Neural progenitor cell (in vitro differentiated cells): ENCODE results near the gene ODAD4.

ENCODE experiments used
- CTCF ChIP-seq: fragments of 200-600 bp; sonication (generic); IDR thresholded peaks from 2 replicates; pipeline ENCODE4 v1.5.1; 2017; ENCODE audit warnings: antibody characterized with exemption, mild to moderate bottlenecking
- EZH2 ChIP-seq: fragments of 200-600 bp; sonication (generic); IDR thresholded peaks from 2 replicates; pipeline ENCODE4 v1.6.1; 2017; ENCODE audit warnings: antibody characterized with exemption, mild to moderate bottlenecking, moderate library complexity

GRCh38 chr17:41965694-41966462 is 35.5 kb downstream of the ODAD4 start:
- TF ChIP-seq CTCF (no peak), EZH2 (no peak)
